Endothelial cell of umbilical vein (primary cell): ENCODE results near the gene PDK1. TPM values are rescaled to one million over a fixed set of nuclear protein-coding genes. Genes with fewer than 3 reads are reported as not detected.

Source experiments
- BruUV-seq: library from RNA; stranded (reverse); fragments of 400-500 nt; replicated peaks from 2 replicates; lab custom pipeline; 2021; lab: Mats Ljungman, UMichigan
- CTCF ChIA-PET: fragments of 300-600, 350-600 bp; sonication (Branson Sonifier 250); formaldehyde crosslinking; loops from one replicate; lab custom pipeline; 2021; ENCODE audit warnings: antibody characterized with exemption, inconsistent platforms; lab: Charles Lee
- POLR2A ChIA-PET: fragments of 300-600, 350-600 bp; sonication (Branson Sonifier 250); formaldehyde crosslinking; loops from one replicate; lab custom pipeline; 2021; ENCODE audit warnings: antibody characterized with exemption, inconsistent platforms; lab: Charles Lee
- DNase-seq: peaks from one replicate; pipeline ENCODE4 v3.0.0-alpha.2; 2011; ENCODE audit warnings: low read depth, low spot score
- FAIRE-seq: peaks from 2 replicates; lab custom pipeline; 2011; peaks lifted over from hg19 to GRCh38; lab: Jason Lieb, UNC
- H2AFZ ChIP-seq: 2 replicates; pipeline ENCODE4 v1.6.0; 2012; ENCODE audit warnings: low read depth, low read length, control low read depth, inconsistent platforms
- H3K27ac ChIP-seq: 2 replicates; pipeline ENCODE4 v1.5.1; 2011; ENCODE audit warnings: low read depth, mild to moderate bottlenecking, control low read depth, low read length, moderate library complexity; ENCODE audit not compliant: insufficient read depth
- H3K27me3 ChIP-seq, 2 experiments: 2 replicates each; pipeline versions ENCODE4 v1.6.0 to v1.6.1; 2011; ENCODE audit warnings: low read length in 2 of 2, mixed read lengths in 1 of 2; ENCODE audit not compliant: control insufficient read depth in 2 of 2, insufficient read depth in 2 of 2
- H3K36me3 ChIP-seq, 2 experiments: 2 replicates in 1 of 2; 3 replicates in 1 of 2; pipeline ENCODE4 v1.5.1; 2011; ENCODE audit warnings: low read length in 2 of 2, mild to moderate bottlenecking in 1 of 2, moderate library complexity in 1 of 2; ENCODE audit not compliant: control insufficient read depth in 2 of 2, insufficient read depth in 2 of 2; ENCODE audit errors: extremely low read depth in 1 of 2
- H3K4me1 ChIP-seq: 3 replicates; pipeline ENCODE4 v1.5.1; 2011; ENCODE audit warnings: mild to moderate bottlenecking, low read length; ENCODE audit not compliant: control insufficient read depth, insufficient read depth; ENCODE audit errors: extremely low read depth
- H3K4me2 ChIP-seq: 2 replicates; pipeline ENCODE4 v1.6.1; 2011; ENCODE audit warnings: low read length, control low read depth, mixed read lengths; ENCODE audit not compliant: insufficient read depth
- H3K4me3 ChIP-seq, 3 experiments: fragments of 200-600 bp in 1 of 3; sonication (generic), shearing (Covaris generic) in 1 of 3; replicated peaks in 1 of 3; 2 replicates each; pipeline ENCODE4 v1.5.1; 2011 to 2016; ENCODE audit warnings: control low read depth in 3 of 3, low read length in 3 of 3, mild to moderate bottlenecking in 2 of 3, inconsistent platforms in 1 of 3, low read depth in 1 of 3, moderate library complexity in 1 of 3; ENCODE audit not compliant: insufficient read depth in 1 of 3
- H3K79me2 ChIP-seq: 2 replicates; pipeline ENCODE4 v1.6.0; 2012; ENCODE audit warnings: low read length, inconsistent platforms; ENCODE audit not compliant: control insufficient read depth, insufficient read depth
- H3K9ac ChIP-seq: replicated peaks from 2 replicates; pipeline ENCODE3; 2011; ENCODE audit warnings: low read length, control low read depth; ENCODE audit not compliant: insufficient read depth; ENCODE audit errors: extremely low read depth
- H3K9me1 ChIP-seq: replicated peaks from 3 replicates; pipeline ENCODE4 v1.6.0; 2011; ENCODE audit warnings: mild to moderate bottlenecking, low read length; ENCODE audit not compliant: control insufficient read depth, insufficient read depth; ENCODE audit errors: extremely low read depth
- H3K9me3 ChIP-seq: replicated peaks from 2 replicates; pipeline ENCODE4 v1.5.1; 2012; ENCODE audit warnings: low read length, inconsistent platforms; ENCODE audit not compliant: control insufficient read depth, insufficient read depth
- H4K20me1 ChIP-seq: replicated peaks from 2 replicates; pipeline ENCODE3; 2011; ENCODE audit warnings: mild to moderate bottlenecking, low read length; ENCODE audit not compliant: control insufficient read depth, insufficient read depth; ENCODE audit errors: extremely low read depth
- EZH2 ChIP-seq: IDR thresholded peaks from 2 replicates; pipeline ENCODE4 v1.6.1; 2012; ENCODE audit warnings: borderline replicate concordance, low read depth, mild to moderate bottlenecking, moderate library complexity, low read length, inconsistent platforms; ENCODE audit not compliant: severe bottlenecking
- FOS ChIP-seq: IDR thresholded peaks from 2 replicates; pipeline ENCODE4 v1.6.1; 2011; ENCODE audit warnings: mild to moderate bottlenecking, low read length, moderate library complexity, borderline replicate concordance; ENCODE audit not compliant: insufficient read depth
- GATA2 ChIP-seq: IDR thresholded peaks from 2 replicates; pipeline ENCODE4 v1.7.0; 2011; ENCODE audit warnings: low read depth, mild to moderate bottlenecking, moderate library complexity, mixed read lengths, low read length; ENCODE audit not compliant: insufficient read length, insufficient read depth
- JUN ChIP-seq: IDR thresholded peaks from 2 replicates; pipeline ENCODE4 v1.6.1; 2011; ENCODE audit warnings: borderline replicate concordance, low read depth; ENCODE audit not compliant: insufficient read length, insufficient read depth
- MYC ChIP-seq: IDR thresholded peaks from one replicate; pipeline ENCODE4 v1.6.1; 2011; ENCODE audit warnings: mild to moderate bottlenecking, low read depth, low read length
- POLR2A ChIP-seq: IDR thresholded peaks from 2 replicates; pipeline ENCODE4 v1.6.1; 2012; ENCODE audit warnings: low read depth, mild to moderate bottlenecking, control low read depth, low read length
- POLR2AphosphoS5 ChIP-seq: IDR thresholded peaks from 2 replicates; pipeline ENCODE4 v1.6.1; 2012; ENCODE audit warnings: low read depth, mild to moderate bottlenecking, control low read depth, low read length, moderate library complexity; ENCODE audit not compliant: insufficient read depth
- dilution Hi-C: fragments of 300-500 bp; cut with MboI; formaldehyde crosslinking; loops from one replicate; pipeline ENCODE4 v1.15.0; 2019; ENCODE audit warnings: low sequenced_read_pairs; ENCODE audit not compliant: extremely low pct_ligation_motif_present
- intact Hi-C: fragments of 100-400 bp; cut with micrococcal nuclease; formaldehyde crosslinking; loops from one replicate; pipeline ENCODE4 v1.10.0; 2022
- polyA plus RNA-seq, 4 experiments: library from polyadenylated mRNA; depleted of rRNA in 3 of 4; stranded (reverse) in 3 of 4; unstranded in 1 of 4; fragments of >200 nt; gene quantifications; 2 replicates each; pipeline versions ENCODE4 v1.2.1 to v1.2.3, GENCODE V29; 2011 to 2012; ENCODE audit warnings: missing spikeins in 1 of 4
- total RNA-seq: library from RNA; stranded (reverse); gene quantifications from 2 replicates; pipeline ENCODE4 v1.2.3, GENCODE V29; 2021
- TF ChIP-seq, protein P1 (sequence below), 2 donors: IDR thresholded peaks; 1 replicate in 1 of 2; 2 replicates in 1 of 2; pipeline ENCODE4 v1.5.1; 2011; ENCODE audit warnings: low read length in 2 of 2, mild to moderate bottlenecking in 2 of 2, moderate library complexity in 2 of 2, control low read depth in 1 of 2, inconsistent platforms in 1 of 2, low read depth in 1 of 2; ENCODE audit not compliant: insufficient read depth in 1 of 2; ENCODE audit errors: extremely low read depth in 1 of 2
- TF ChIP-seq, protein P2 (sequence below): IDR thresholded peaks from 2 replicates; pipeline ENCODE4 v1.6.1; 2011; ENCODE audit not compliant: insufficient read depth, insufficient read length

Gene PDK1
- total and polyA plus RNA-seq, 2 donors (not counting 3 experiments of a cell fraction or from before 2014, with no cell fraction given) = 3.7 to 16.9 TPM

DNA sequence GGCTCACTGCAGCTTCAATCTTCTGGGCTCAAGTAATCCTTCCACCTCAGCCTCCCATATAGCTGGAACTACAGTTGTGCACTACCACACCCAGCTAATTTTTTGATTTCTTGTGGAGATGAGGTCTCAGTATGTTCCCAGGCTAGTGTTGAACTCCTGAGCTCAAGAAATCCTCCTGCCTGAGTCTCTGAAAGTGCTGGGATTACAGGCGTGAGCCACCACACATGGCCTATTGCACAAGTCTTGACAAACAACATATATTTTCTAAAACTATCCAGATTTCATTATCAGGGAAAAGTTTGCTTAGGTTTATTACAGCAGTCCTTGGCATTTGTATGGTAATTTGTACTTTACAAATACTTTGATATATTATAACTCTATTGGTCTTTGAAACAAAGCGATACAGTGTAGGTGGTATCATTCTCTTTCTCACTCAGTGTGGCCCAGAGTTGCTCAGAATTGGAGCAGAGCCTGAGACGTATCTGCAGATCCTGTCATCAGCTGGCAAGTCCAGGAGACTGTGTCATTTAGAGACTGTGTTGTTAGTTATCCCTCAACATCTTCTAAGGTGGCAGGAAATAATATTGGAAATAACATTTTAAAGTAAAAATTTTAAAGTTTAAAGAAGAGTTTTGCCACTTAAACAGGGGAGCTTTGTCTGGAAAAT, 41.4 kb downstream of the PDK1 start:
- Histone ChIP-seq H3K9me3 (no peaks in the 10 kb centered on the region), H3K4me2 (no peak overlapping the region), H3K4me1 (peaks cover 10% of the 10 kb centered on the region), H3K9me1 (no peaks in the 10 kb centered on the region), H2AFZ (no peak overlapping the region), H3K36me3 (peaks cover 0 to 2% of the 10 kb centered on the region in 2 experiments), H3K79me2 (no peaks in the 10 kb centered on the region), H3K27me3 (no peaks in the 10 kb centered on the region), H3K4me3 (no peak overlapping the region), H4K20me1 (no peaks in the 10 kb centered on the region), H3K27ac (no peak overlapping the region), H3K9ac (no peak overlapping the region)
- POLR2A ChIA-PET = no interaction called here
- TF ChIP-seq EZH2 (no peak), MYC (no peak), POLR2A (no peak), GATA2 (no peak), JUN (no peak), POLR2AphosphoS5 (no peak), FOS (no peak)
- TF ChIP-seq, protein P1, sequence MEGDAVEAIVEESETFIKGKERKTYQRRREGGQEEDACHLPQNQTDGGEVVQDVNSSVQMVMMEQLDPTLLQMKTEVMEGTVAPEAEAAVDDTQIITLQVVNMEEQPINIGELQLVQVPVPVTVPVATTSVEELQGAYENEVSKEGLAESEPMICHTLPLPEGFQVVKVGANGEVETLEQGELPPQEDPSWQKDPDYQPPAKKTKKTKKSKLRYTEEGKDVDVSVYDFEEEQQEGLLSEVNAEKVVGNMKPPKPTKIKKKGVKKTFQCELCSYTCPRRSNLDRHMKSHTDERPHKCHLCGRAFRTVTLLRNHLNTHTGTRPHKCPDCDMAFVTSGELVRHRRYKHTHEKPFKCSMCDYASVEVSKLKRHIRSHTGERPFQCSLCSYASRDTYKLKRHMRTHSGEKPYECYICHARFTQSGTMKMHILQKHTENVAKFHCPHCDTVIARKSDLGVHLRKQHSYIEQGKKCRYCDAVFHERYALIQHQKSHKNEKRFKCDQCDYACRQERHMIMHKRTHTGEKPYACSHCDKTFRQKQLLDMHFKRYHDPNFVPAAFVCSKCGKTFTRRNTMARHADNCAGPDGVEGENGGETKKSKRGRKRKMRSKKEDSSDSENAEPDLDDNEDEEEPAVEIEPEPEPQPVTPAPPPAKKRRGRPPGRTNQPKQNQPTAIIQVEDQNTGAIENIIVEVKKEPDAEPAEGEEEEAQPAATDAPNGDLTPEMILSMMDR (IDR thresholded peaks at IDR 0.05; ENCODE audit: extremely low read depth in 1 of 2, insufficient read depth in 1 of 2, low read depth in 1 of 2, low read length in 2 of 2) = no peak
- TF ChIP-seq, protein P2, sequence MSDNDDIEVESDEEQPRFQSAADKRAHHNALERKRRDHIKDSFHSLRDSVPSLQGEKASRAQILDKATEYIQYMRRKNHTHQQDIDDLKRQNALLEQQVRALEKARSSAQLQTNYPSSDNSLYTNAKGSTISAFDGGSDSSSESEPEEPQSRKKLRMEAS = no peak
- dilution Hi-C loops = no loop called here
- no peak for DNase-seq
- no TSS peak for BruUV-seq
- CTCF ChIA-PET = interaction anchor here (1.2 to 9.3 kb wide), 4 partner anchors 9 to 113 kb away, joined by 4 to 108 read pairs (median 40); no protein-coding TSS in a partner anchor
- intact Hi-C loops = no loop called here
- no peak for FAIRE-seq
